GM10266 (cell line): ENCODE measurements around the gene KRTAP5-10.
"Not testable (repeated sequence)": the region's sequence is repeated elsewhere in the genome, so short reads cannot be mapped to it uniquely, and the experiment has no call there.

ENCODE experiments used
- DNase-seq: peaks from one replicate; pipeline ENCODE4 v3.0.0; 2012; ENCODE audit errors: extremely low spot score

The KRTAP5-10 gene

GRCh38 chr11:71611218-71611910 lies 46.0 kb downstream of the KRTAP5-10 start:
- DNase-seq, result not testable (repeated sequence)

- not testable (repeated sequence) for DNase-seq
Observed at GRCh38 chr11:71613931-71614330, 48.6 kb downstream of the KRTAP5-10 start.

GRCh38 chr11:71614366-71614917 lies 49.1 kb downstream of the KRTAP5-10 start:
- DNase-seq, result not testable (repeated sequence)

- not testable (repeated sequence) for DNase-seq
Observed at GRCh38 chr11:71615003-71615402, 49.6 kb downstream of the KRTAP5-10 start.
